DMS53 treated with DMSO at 0.1 percent for 48 hours (cell line): ENCODE results near the gene PARD6G.

Source experiments
- DNase-seq: peaks from one replicate; lab custom pipeline; 2025; ENCODE audit not compliant: unreplicated experiment; lab: John Stamatoyannopoulos, UW

The PARD6G gene

DNA sequence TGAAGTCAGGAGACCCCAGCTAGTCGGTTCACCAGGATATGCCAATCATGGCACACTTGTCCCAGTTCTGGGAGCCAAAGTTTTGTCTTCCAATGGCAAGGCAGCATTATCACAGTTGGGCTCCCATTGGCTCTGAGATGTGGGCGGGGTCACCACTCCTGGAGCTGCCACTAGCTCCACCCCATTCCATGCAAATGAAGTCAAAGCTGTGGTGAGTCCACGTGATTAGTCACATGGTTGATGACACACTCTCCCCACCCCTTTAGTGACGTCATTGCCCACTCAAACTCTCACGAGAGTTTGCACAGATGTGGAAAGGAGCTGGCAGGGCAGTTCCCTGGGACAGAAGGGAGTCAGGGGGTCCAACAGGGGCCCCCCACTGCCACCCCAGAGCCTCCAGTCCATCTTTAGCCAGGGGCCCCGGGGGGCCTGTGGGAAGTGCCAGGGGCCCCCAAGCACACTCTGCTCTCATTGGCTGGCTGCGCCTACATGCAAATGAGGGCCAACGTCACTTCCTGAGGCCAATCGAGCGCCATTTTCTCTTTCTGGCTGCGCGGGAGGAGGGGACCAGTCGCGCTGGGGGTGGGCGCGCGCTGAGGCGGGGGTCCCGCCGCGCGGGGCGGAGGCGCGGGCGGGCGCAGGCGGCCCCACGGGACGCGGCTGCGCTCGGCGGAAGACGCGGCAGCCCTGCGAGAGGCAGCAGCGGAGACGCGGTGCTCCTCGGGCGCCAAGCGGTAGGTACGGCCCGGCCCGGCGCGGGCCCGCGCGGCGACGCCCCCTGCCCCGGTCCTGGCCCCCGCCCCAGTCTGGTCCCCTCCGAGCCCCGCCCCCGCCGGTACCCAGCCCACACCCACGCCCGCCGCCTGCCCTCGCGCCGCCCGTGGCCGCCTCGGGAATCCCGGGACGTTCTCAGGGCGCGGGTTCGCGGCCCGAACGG is 138.3 kb downstream of the PARD6G start, which contains the start of gene ADNP2:
TSS of gene ADNP2 (plus strand) at position 524 of the 937 bp plus-strand sequence. CDS start 8,281 bp downstream, outside the sequence.
- peak; percentile 94 for DNase-seq

DNA sequence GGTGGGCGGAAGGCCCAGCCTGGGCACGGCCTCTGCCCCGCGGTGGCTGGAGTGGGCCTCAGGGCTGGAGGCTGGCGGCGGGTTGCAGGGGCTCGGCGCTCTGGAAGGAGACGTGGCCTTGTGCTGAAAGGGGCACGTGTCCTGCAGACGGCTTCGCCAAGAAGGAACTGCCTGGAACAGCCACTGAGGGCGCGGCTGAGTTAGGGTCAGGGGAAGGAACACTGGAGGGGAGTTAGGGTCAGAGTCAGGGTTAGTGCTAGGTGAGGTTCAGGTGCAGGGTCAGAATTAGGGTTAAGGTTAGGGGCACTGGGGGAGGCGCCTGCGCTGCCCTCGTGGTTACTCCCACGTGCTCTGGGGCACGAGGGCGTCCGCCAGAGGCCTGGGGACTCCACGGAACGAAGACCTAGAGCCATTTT is 139.2 kb downstream of the PARD6G start:
- no peak for DNase-seq

DNA sequence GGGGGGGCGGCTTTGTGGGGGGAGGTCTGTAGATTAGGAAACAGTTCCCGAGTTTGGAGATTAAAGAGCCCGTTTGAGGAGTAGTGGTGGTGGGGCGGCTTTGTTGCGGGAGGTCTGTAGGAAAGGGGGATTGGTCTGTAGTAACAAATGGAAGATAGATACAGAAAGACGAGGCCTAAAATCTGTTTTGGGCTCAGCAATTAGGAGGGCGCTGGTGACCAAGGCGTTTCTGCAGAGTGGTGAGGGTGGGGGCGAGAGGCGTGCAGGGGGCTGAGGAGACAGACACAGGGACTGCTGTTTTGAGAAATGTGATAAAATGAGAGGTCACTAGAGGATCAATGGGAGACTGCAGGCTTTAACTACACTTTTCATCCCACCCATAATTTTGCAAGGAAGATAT is 139.9 kb downstream of the PARD6G start:
- DNase-seq, result no peak
